Breast epithelium (tissue), 4 donors: ENCODE data around the gene IL20RB. TPM values are rescaled to one million over a fixed set of nuclear protein-coding genes. Genes with fewer than 3 reads are reported as not detected.
"Not testable (repeated sequence)": the region's sequence is repeated elsewhere in the genome, so short reads cannot be mapped to it uniquely, and the experiment has no call there.

Source experiments
- DNase-seq, 2 donors: peaks; one replicate each; pipeline ENCODE4 v3.0.0-alpha.2; 2019; ENCODE audit warnings: low spot score in 2 of 2
- H3K27ac ChIP-seq, 2 donors: fragments of 200-600 bp; sonication (generic) in 1 of 2; one replicate each; pipeline ENCODE4 v1.5.1; 2016 to 2019; ENCODE audit warnings: mild to moderate bottlenecking in 1 of 2
- H3K27me3 ChIP-seq, 2 donors: fragments of 200-600 bp; sonication (generic) in 1 of 2; one replicate each; pipeline versions ENCODE4 v1.5.1 to v1.6.0; 2017 to 2019; ENCODE audit warnings: control low read depth in 1 of 2, mild to moderate bottlenecking in 1 of 2
- H3K36me3 ChIP-seq: fragments of 200-600 bp; one replicate; pipeline ENCODE4 v1.5.1; 2019
- H3K4me1 ChIP-seq, 2 donors: fragments of 200-600 bp; sonication (generic); one replicate each; pipeline ENCODE4 v1.5.1; 2016 to 2019; ENCODE audit warnings: control low read depth in 1 of 2
- H3K4me3 ChIP-seq, 3 donors: fragments of 200-600 bp; sonication (generic); 1 replicate in 2 of 3; 2 replicates in 1 of 3; pipeline ENCODE4 v1.5.1; 2016 to 2019; ENCODE audit warnings: mild to moderate bottlenecking in 3 of 3, moderate library complexity in 2 of 3
- H3K9me3 ChIP-seq, 2 donors: fragments of 200-600 bp; sonication (generic) in 1 of 2; one replicate each; pipeline ENCODE4 v1.5.1; 2016 to 2019; ENCODE audit warnings: control low read depth in 1 of 2
- CTCF ChIP-seq, 3 donors: fragments of 450-650 bp; IDR thresholded peaks; one replicate each; pipeline ENCODE4 v1.5.1; 2016 to 2017; ENCODE audit warnings: antibody characterized with exemption in 3 of 3, mild to moderate bottlenecking in 3 of 3, moderate library complexity in 3 of 3
- POLR2A ChIP-seq: fragments of 450-650 bp; IDR thresholded peaks from one replicate; pipeline ENCODE4 v1.6.1; 2016; ENCODE audit warnings: antibody characterized with exemption, mild to moderate bottlenecking, moderate library complexity
- POLR2AphosphoS5 ChIP-seq, 3 donors: sonication (generic); formaldehyde crosslinking; IDR thresholded peaks; one replicate each; pipeline ENCODE4 v1.6.1; 2017; ENCODE audit warnings: antibody characterized with exemption in 3 of 3
- intact Hi-C: fragments of 100-400 bp; cut with DNase I; formaldehyde crosslinking; loops from one replicate; pipeline ENCODE4 v1.15.1; 2023; ENCODE audit warnings: low total_unique reads
- total RNA-seq, 3 donors: library from RNA; depleted of rRNA; stranded (reverse); fragments of >200 nt; gene quantifications; one replicate each; pipeline ENCODE4 v1.1.0, GENCODE V29; 2016

IL20RB gene
- total RNA-seq, 3 donors from 2014 or later, result 1.6 to 2.2 (median 1.6) TPM

GRCh38 chr3:137012097-137012501 lies 54.3 kb downstream of the IL20RB start:
- Histone ChIP-seq H3K27me3 (no peaks in the 10 kb centered on the region), H3K4me1 (no peaks in the 10 kb centered on the region), H3K36me3 (no peaks in the 10 kb centered on the region), H3K27ac (no peak overlapping the region), H3K4me3 (no peak overlapping the region), H3K9me3 (no peaks in the 10 kb centered on the region)
- intact Hi-C loops, result no loop called here
- TF ChIP-seq POLR2AphosphoS5 (IDR thresholded peaks at IDR 0.05) (no peak), POLR2A (no peak), CTCF (IDR thresholded peaks at IDR 0.05) (no peak)
- no peak for DNase-seq

- Histone ChIP-seq H3K27me3 (no peaks in the 10 kb centered on the region), H3K36me3 (no peaks in the 10 kb centered on the region), H3K27ac (peak overlapping the region; percentile 78 to 80), H3K9me3 (no peaks in the 10 kb centered on the region), H3K4me1 (no peaks in the 10 kb centered on the region), H3K4me3 (peak overlapping the region; percentile 43 to 65 (median 54))
- intact Hi-C loops, result no loop called here
- no peak for TF ChIP-seq POLR2A
- peak; percentile 29 to 58 (median 43) for TF ChIP-seq POLR2AphosphoS5 (IDR thresholded peaks at IDR 0.05)
- TF ChIP-seq CTCF (IDR thresholded peaks at IDR 0.05), result peak; percentile 89 to 98 (median 92)
- DNase-seq, result peak; percentile 88 to 92
Measured at GRCh38 chr3:137013951-137014688, 56.3 kb downstream of the IL20RB start.

GRCh38 chr3:137017316-137017715 lies 59.5 kb downstream of the IL20RB start:
- DNase-seq, H3K36me3 ChIP-seq, H3K4me1 ChIP-seq, H3K27ac ChIP-seq, H3K9me3 ChIP-seq, intact Hi-C loops, H3K4me3 ChIP-seq, H3K27me3 ChIP-seq: not testable (repeated sequence)

GRCh38 chr3:137020315-137020714 lies 62.5 kb downstream of the IL20RB start:
- Histone ChIP-seq H3K4me3 (no peak overlapping the region), H3K9me3 (no peaks in the 10 kb centered on the region), H3K27me3 (no peaks in the 10 kb centered on the region), H3K36me3 (no peaks in the 10 kb centered on the region), H3K27ac (no peak overlapping the region), H3K4me1 (no peaks in the 10 kb centered on the region)
- TF ChIP-seq POLR2A (no peak), CTCF (IDR thresholded peaks at IDR 0.05) (no peak), POLR2AphosphoS5 (IDR thresholded peaks at IDR 0.05) (no peak)
- DNase-seq, result no peak
- intact Hi-C loops, result no loop called here

- no peak overlapping the region for H3K4me3 ChIP-seq
- DNase-seq, result no peak
- intact Hi-C loops, result no loop called here
- H3K27me3 ChIP-seq, result no peaks in the 10 kb centered on the region
- TF ChIP-seq CTCF (IDR thresholded peaks at IDR 0.05) (no peak), POLR2A (no peak), POLR2AphosphoS5 (IDR thresholded peaks at IDR 0.05) (no peak)
- no peaks in the 10 kb centered on the region for H3K4me1 ChIP-seq
- H3K27ac ChIP-seq, result no peak overlapping the region
- H3K9me3 ChIP-seq, result no peaks in the 10 kb centered on the region
- no peaks in the 10 kb centered on the region for H3K36me3 ChIP-seq
Measured at GRCh38 chr3:137020888-137021287, 63.1 kb downstream of the IL20RB start.
